HEK293 (cell line): ENCODE data around the gene RNF224.

Source experiments
- CTCF ChIA-PET: fragments of 350-600 bp; formaldehyde crosslinking; extraction: SDS; loops from one replicate; lab custom pipeline; 2021; ENCODE audit warnings: antibody characterized with exemption; lab: Yijun Ruan, JAX
- POLR2A ChIA-PET: fragments of 300-600 bp; formaldehyde crosslinking; extraction: SDS; loops from one replicate; lab custom pipeline; 2020; ENCODE audit warnings: antibody characterized with exemption, inconsistent platforms; lab: Yijun Ruan, JAX
- H3K27ac ChIP-seq: fragments of 200-500 bp; sonication (Bioruptor generic); 2 replicates; pipeline ENCODE4 v1.5.1; 2014; ENCODE audit warnings: low read depth, low read length, control low read depth, inconsistent platforms; ENCODE audit errors: extremely low read depth
- H3K36me3 ChIP-seq, 2 experiments: fragments of 200-500 bp in 1 of 2; sonication (Bioruptor generic) in 1 of 2; 1 replicate in 1 of 2; 2 replicates in 1 of 2; pipeline ENCODE4 v1.5.1; 2014 to 2017; ENCODE audit warnings: inconsistent platforms in 2 of 2, low read length in 2 of 2; ENCODE audit not compliant: control insufficient read depth in 2 of 2, insufficient read depth in 1 of 2
- H3K4me1 ChIP-seq: fragments of 200-500 bp; sonication (Bioruptor generic); 2 replicates; pipeline ENCODE4 v1.5.1; 2014; ENCODE audit warnings: mild to moderate bottlenecking, low read length, inconsistent platforms; ENCODE audit not compliant: control insufficient read depth, insufficient read depth
- H3K4me3 ChIP-seq: 2 replicates; pipeline ENCODE4 v1.5.1; 2011; ENCODE audit warnings: low read depth, mild to moderate bottlenecking, control low read depth, low read length, moderate library complexity
- H3K9me3 ChIP-seq: fragments of 200-500 bp; sonication (Bioruptor generic); 2 replicates; pipeline ENCODE4 v1.5.1; 2014; ENCODE audit warnings: low read depth, low read length, inconsistent platforms; ENCODE audit not compliant: control insufficient read depth, insufficient read depth
- GLIS1 ChIP-seq: fragments of 450-650 bp; formaldehyde crosslinking; IDR thresholded peaks from 2 replicates; pipeline ENCODE4 v1.5.1; 2016; ENCODE audit warnings: missing biosample characterization, missing genetic modification characterization
- GLIS2 ChIP-seq: fragments of 450-650 bp; formaldehyde crosslinking; IDR thresholded peaks from 2 replicates; pipeline ENCODE4 v1.5.1; 2016; ENCODE audit warnings: missing biosample characterization, missing genetic modification characterization
- MYNN ChIP-seq: fragments of 450-650 bp; formaldehyde crosslinking; IDR thresholded peaks from 2 replicates; pipeline ENCODE4 v1.5.1; 2016; ENCODE audit warnings: missing biosample characterization, missing genetic modification characterization, borderline replicate concordance
- TCF7L2 ChIP-seq: IDR thresholded peaks from 2 replicates; pipeline ENCODE4 v1.6.1; 2011; ENCODE audit warnings: low read depth, mild to moderate bottlenecking, inconsistent platforms, low read length, moderate library complexity, borderline replicate concordance
- ZIC2 ChIP-seq: fragments of 450-650 bp; formaldehyde crosslinking; IDR thresholded peaks from 2 replicates; pipeline ENCODE4 v1.5.1; 2016; ENCODE audit warnings: missing biosample characterization, missing genetic modification characterization
- ZNF121 ChIP-seq: fragments of 450-650 bp; formaldehyde crosslinking; IDR thresholded peaks from 2 replicates; pipeline ENCODE4 v1.5.1; 2016; ENCODE audit warnings: missing biosample characterization, missing genetic modification characterization
- ZNF138 ChIP-seq: fragments of 450-650 bp; formaldehyde crosslinking; IDR thresholded peaks from 2 replicates; pipeline ENCODE4 v1.5.1; 2016; ENCODE audit warnings: missing biosample characterization, missing genetic modification characterization, borderline replicate concordance
- ZNF146 ChIP-seq: fragments of 450-650 bp; formaldehyde crosslinking; IDR thresholded peaks from 2 replicates; pipeline ENCODE4 v1.5.1; 2016; ENCODE audit warnings: missing biosample characterization, missing genetic modification characterization
- ZNF214 ChIP-seq: fragments of 450-650 bp; formaldehyde crosslinking; IDR thresholded peaks from 2 replicates; pipeline ENCODE4 v1.5.1; 2017; ENCODE audit warnings: missing biosample characterization, mild to moderate bottlenecking, missing genetic modification characterization, borderline replicate concordance
- ZNF266 ChIP-seq: fragments of 450-650 bp; formaldehyde crosslinking; IDR thresholded peaks from 2 replicates; pipeline ENCODE4 v1.5.1; 2016; ENCODE audit warnings: missing biosample characterization, missing genetic modification characterization, low read depth
- ZNF324 ChIP-seq: fragments of 450-650 bp; formaldehyde crosslinking; IDR thresholded peaks from 2 replicates; pipeline ENCODE4 v1.5.1; 2016; ENCODE audit warnings: missing biosample characterization, missing genetic modification characterization
- ZNF341 ChIP-seq: fragments of 450-650 bp; formaldehyde crosslinking; IDR thresholded peaks from 2 replicates; pipeline ENCODE4; 2016; ENCODE audit warnings: low read depth, missing biosample characterization, missing genetic modification characterization
- ZNF350 ChIP-seq: fragments of 450-650 bp; formaldehyde crosslinking; IDR thresholded peaks from 2 replicates; pipeline ENCODE4 v1.5.0; 2017; ENCODE audit warnings: missing biosample characterization, mild to moderate bottlenecking, missing genetic modification characterization
- ZNF37A ChIP-seq: fragments of 450-650 bp; IDR thresholded peaks from 2 replicates; pipeline ENCODE4 v1.5.1; 2018; ENCODE audit warnings: missing biosample characterization, missing genetic modification characterization
- ZNF549 ChIP-seq: fragments of 450-650 bp; IDR thresholded peaks from 2 replicates; pipeline ENCODE4 v1.5.1; 2018; ENCODE audit warnings: missing biosample characterization, missing genetic modification characterization, mild to moderate bottlenecking, inconsistent platforms, moderate library complexity
- ZNF596 ChIP-seq: fragments of 450-650 bp; IDR thresholded peaks from 2 replicates; pipeline ENCODE4 v1.5.0; 2018; ENCODE audit warnings: missing biosample characterization, mild to moderate bottlenecking, missing genetic modification characterization, moderate library complexity
- ZNF610 ChIP-seq: fragments of 450-650 bp; formaldehyde crosslinking; IDR thresholded peaks from 2 replicates; pipeline ENCODE4 v1.5.1; 2016; ENCODE audit warnings: missing biosample characterization, missing genetic modification characterization, borderline replicate concordance
- ZNF629 ChIP-seq: fragments of 450-650 bp; formaldehyde crosslinking; IDR thresholded peaks from 2 replicates; pipeline ENCODE4 v1.5.1; 2017; ENCODE audit warnings: missing biosample characterization, missing genetic modification characterization
- ZNF658 ChIP-seq: fragments of 450-650 bp; formaldehyde crosslinking; IDR thresholded peaks from 2 replicates; pipeline ENCODE4; 2016; ENCODE audit warnings: missing biosample characterization, missing genetic modification characterization
- ZSCAN30 ChIP-seq: fragments of 450-650 bp; IDR thresholded peaks from 2 replicates; pipeline ENCODE4 v1.5.1; 2018; ENCODE audit warnings: missing biosample characterization, mild to moderate bottlenecking, missing genetic modification characterization, moderate library complexity
- TF ChIP-seq, protein P1 (sequence below): fragments of 450-650 bp; formaldehyde crosslinking; IDR thresholded peaks from 2 replicates; pipeline ENCODE4 v1.5.1; 2016; ENCODE audit warnings: missing biosample characterization, missing genetic modification characterization
- TF ChIP-seq, protein P2 (sequence below): fragments of 450-650 bp; formaldehyde crosslinking; IDR thresholded peaks from 2 replicates; pipeline ENCODE4 v1.5.1; 2016; ENCODE audit warnings: missing biosample characterization, missing genetic modification characterization, low read depth
- TF ChIP-seq, protein P3 (sequence below): fragments of 450-650 bp; formaldehyde crosslinking; IDR thresholded peaks from 2 replicates; pipeline ENCODE4 v1.5.1; 2016; ENCODE audit warnings: missing biosample characterization, missing genetic modification characterization

Gene RNF224

DNA sequence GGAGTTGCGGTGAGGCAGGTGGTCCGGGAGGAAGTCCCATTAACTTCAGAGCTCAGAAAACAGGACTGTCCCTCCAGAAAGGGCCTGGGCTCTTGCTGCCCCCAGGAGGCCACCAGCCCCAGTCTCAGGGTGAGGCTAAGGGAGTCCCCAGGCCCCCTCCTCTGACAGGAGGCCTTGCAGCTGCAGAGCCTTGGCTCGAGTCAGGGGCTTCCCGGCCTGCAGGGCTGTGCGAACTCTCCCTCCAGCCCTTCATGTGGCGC lies 20.5 kb downstream of the RNF224 start:
- Histone ChIP-seq H3K4me1 (peaks cover 3% of the 10 kb centered on the region; the same call in 1 of the 2 replicates), H3K9me3 (no peaks in the 10 kb centered on the region), H3K27ac (no peak overlapping the region), H3K36me3 (peaks cover 0 to 12% of the 10 kb centered on the region in 2 experiments; a peak in 1 of 3 replicates), H3K4me3 (no peak overlapping the region)
- TF ChIP-seq, protein P1, sequence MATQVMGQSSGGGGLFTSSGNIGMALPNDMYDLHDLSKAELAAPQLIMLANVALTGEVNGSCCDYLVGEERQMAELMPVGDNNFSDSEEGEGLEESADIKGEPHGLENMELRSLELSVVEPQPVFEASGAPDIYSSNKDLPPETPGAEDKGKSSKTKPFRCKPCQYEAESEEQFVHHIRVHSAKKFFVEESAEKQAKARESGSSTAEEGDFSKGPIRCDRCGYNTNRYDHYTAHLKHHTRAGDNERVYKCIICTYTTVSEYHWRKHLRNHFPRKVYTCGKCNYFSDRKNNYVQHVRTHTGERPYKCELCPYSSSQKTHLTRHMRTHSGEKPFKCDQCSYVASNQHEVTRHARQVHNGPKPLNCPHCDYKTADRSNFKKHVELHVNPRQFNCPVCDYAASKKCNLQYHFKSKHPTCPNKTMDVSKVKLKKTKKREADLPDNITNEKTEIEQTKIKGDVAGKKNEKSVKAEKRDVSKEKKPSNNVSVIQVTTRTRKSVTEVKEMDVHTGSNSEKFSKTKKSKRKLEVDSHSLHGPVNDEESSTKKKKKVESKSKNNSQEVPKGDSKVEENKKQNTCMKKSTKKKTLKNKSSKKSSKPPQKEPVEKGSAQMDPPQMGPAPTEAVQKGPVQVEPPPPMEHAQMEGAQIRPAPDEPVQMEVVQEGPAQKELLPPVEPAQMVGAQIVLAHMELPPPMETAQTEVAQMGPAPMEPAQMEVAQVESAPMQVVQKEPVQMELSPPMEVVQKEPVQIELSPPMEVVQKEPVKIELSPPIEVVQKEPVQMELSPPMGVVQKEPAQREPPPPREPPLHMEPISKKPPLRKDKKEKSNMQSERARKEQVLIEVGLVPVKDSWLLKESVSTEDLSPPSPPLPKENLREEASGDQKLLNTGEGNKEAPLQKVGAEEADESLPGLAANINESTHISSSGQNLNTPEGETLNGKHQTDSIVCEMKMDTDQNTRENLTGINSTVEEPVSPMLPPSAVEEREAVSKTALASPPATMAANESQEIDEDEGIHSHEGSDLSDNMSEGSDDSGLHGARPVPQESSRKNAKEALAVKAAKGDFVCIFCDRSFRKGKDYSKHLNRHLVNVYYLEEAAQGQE (tag by site-specific recombination): no peak
- no peak for TF ChIP-seq ZNF324
- TF ChIP-seq, protein P2, sequence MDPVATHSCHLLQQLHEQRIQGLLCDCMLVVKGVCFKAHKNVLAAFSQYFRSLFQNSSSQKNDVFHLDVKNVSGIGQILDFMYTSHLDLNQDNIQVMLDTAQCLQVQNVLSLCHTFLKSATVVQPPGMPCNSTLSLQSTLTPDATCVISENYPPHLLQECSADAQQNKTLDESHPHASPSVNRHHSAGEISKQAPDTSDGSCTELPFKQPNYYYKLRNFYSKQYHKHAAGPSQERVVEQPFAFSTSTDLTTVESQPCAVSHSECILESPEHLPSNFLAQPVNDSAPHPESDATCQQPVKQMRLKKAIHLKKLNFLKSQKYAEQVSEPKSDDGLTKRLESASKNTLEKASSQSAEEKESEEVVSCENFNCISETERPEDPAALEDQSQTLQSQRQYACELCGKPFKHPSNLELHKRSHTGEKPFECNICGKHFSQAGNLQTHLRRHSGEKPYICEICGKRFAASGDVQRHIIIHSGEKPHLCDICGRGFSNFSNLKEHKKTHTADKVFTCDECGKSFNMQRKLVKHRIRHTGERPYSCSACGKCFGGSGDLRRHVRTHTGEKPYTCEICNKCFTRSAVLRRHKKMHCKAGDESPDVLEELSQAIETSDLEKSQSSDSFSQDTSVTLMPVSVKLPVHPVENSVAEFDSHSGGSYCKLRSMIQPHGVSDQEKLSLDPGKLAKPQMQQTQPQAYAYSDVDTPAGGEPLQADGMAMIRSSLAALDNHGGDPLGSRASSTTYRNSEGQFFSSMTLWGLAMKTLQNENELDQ (tag by site-specific recombination): no peak
- TF ChIP-seq ZNF37A (tag by site-specific recombination): no peak
- no peak for TF ChIP-seq ZNF549 (tag by site-specific recombination)
- no peak for TF ChIP-seq ZNF214
- TF ChIP-seq ZNF121 (tag by site-specific recombination): no peak
- TF ChIP-seq ZNF610 (tag by site-specific recombination): no peak
- TF ChIP-seq ZNF629 (tag by site-specific recombination): no peak
- no peak for TF ChIP-seq TCF7L2
- TF ChIP-seq MYNN (tag by site-specific recombination): no peak
- TF ChIP-seq ZNF596: no peak
- TF ChIP-seq ZNF266 (tag by site-specific recombination): no peak
- no peak for TF ChIP-seq ZNF138 (tag by site-specific recombination)
- no peak for TF ChIP-seq ZNF658 (tag by site-specific recombination)
- ChIA-PET POLR2A (interaction anchor here (0.9 to 1.5 kb wide), 2 partner anchors 11 to 54 kb away, joined by 3 to 5 read pairs; partner anchors contain the start of gene NRARP), CTCF (interaction anchor here (0.7 to 3.6 kb wide), 4 partner anchors 9 to 175 kb away, joined by 3 to 29 read pairs (median 4); partner anchors contain the start of genes EXD3 and NOXA1)

DNA sequence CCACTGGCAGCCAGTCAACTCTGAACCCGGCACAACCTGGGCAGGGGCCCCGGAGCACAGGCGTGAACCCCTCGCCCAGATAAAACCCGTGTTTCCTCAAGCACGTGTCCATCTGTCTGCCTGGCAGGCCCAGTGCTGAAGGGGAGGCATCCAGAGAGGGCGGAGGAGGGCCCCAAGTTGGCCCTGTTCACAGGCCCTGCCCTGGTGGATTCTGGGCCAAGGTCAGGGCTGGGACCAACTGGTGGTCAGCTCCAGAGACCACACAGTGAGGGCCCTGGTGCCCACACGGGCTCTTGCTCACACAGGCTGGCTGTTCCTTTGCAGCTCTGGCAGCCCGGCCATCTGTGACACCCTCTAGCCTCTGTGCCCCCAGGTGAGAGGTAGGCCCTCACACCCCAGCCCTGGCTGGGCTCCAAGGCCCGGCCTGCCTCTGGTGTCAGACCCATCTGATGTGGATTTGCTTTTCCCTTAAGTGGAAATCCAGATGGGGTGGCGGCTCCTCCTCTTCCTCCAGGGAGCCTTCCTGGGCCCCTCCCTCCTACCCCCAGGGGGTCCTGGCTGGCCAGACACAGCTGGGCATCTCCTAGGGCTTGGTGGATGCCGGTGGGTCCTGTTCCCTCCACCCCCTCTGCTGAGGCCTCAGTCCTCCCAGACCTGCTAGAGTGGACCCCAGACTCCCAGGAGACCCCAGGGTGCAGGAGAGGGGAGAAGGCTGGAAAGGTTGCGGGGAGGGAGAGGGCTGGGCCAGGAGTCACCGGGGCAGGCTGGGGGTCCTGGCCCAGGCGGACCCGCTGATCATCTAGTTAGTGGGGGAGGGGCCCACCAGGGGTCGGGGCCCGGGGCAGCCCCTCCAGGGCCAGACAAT lies 23.3 kb downstream of the RNF224 start:
- H3K4me1 ChIP-seq: no peaks in the 10 kb centered on the region; the same call in 1 of the 2 replicates
- TF ChIP-seq, protein P3, sequence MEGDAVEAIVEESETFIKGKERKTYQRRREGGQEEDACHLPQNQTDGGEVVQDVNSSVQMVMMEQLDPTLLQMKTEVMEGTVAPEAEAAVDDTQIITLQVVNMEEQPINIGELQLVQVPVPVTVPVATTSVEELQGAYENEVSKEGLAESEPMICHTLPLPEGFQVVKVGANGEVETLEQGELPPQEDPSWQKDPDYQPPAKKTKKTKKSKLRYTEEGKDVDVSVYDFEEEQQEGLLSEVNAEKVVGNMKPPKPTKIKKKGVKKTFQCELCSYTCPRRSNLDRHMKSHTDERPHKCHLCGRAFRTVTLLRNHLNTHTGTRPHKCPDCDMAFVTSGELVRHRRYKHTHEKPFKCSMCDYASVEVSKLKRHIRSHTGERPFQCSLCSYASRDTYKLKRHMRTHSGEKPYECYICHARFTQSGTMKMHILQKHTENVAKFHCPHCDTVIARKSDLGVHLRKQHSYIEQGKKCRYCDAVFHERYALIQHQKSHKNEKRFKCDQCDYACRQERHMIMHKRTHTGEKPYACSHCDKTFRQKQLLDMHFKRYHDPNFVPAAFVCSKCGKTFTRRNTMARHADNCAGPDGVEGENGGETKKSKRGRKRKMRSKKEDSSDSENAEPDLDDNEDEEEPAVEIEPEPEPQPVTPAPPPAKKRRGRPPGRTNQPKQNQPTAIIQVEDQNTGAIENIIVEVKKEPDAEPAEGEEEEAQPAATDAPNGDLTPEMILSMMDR (tag by site-specific recombination): no peak
- TF ChIP-seq ZNF350 (tag by site-specific recombination) (no peak), ZIC2 (tag by site-specific recombination) (peak; percentile 80), ZNF146 (tag by site-specific recombination) (no peak), GLIS1 (tag by site-specific recombination) (peak; percentile 43), ZNF341 (tag by site-specific recombination) (peak; percentile 23; the same call in 1 of the 2 replicates), ZSCAN30 (tag by site-specific recombination) (no peak), GLIS2 (tag by site-specific recombination) (0 out of 2 replicates have a peak, but pooled peaks have one; percentile 55)
- H3K9me3 ChIP-seq: no peaks in the 10 kb centered on the region
- ChIA-PET CTCF (interaction anchor here (0.5 to 2.3 kb wide), 3 partner anchors 12 to 17 kb away, joined by 3 to 14 read pairs (median 5); no protein-coding TSS in a partner anchor), POLR2A (interaction anchor here (0.6 to 9.1 kb wide), 4 partner anchors 9 to 722 kb away, joined by 3 to 336 read pairs (median 4); partner anchors contain the start of gene TUBB4B)
- H3K27ac ChIP-seq: no peak overlapping the region
- no peak overlapping the region for H3K4me3 ChIP-seq
- H3K36me3 ChIP-seq: no peaks in the 10 kb centered on the region
